NT2/D1 (cell line): ENCODE results near the gene ABCC8.

Experiments
- DNase-seq: peaks from one replicate; pipeline ENCODE4 v3.0.0-alpha.2; 2011; ENCODE audit warnings: low read depth, low spot score
- H3K27me3 ChIP-seq: 2 replicates; pipeline ENCODE4 v1.6.0; 2011; ENCODE audit warnings: mild to moderate bottlenecking; ENCODE audit not compliant: insufficient read length, insufficient read depth
- H3K36me3 ChIP-seq: 2 replicates; pipeline ENCODE4 v1.6.1; 2011; ENCODE audit warnings: mild to moderate bottlenecking, low read length, mixed read lengths; ENCODE audit not compliant: insufficient read depth, insufficient read length
- H3K4me1 ChIP-seq: 2 replicates; pipeline ENCODE4 v1.5.1; 2011; ENCODE audit not compliant: insufficient read depth, insufficient read length
- H3K4me3 ChIP-seq: 2 replicates; pipeline ENCODE4 v1.5.1; 2011; ENCODE audit warnings: low read depth; ENCODE audit not compliant: insufficient read length
- H3K9ac ChIP-seq: 2 replicates; pipeline ENCODE4 v1.6.0; 2011; ENCODE audit warnings: low read depth; ENCODE audit not compliant: insufficient read length
- H3K9me3 ChIP-seq: 2 replicates; pipeline ENCODE4 v1.5.1; 2011; ENCODE audit warnings: mild to moderate bottlenecking, low read length; ENCODE audit not compliant: insufficient read depth
- SUZ12 ChIP-seq: IDR thresholded peaks from 2 replicates; pipeline ENCODE4 v1.6.1; 2011; ENCODE audit not compliant: insufficient read length, insufficient read depth; ENCODE audit errors: extremely low read depth
- YY1 ChIP-seq: IDR thresholded peaks from 2 replicates; pipeline ENCODE4 v1.6.1; 2011; ENCODE audit not compliant: insufficient read length, insufficient read depth
- ZNF274 ChIP-seq: IDR thresholded peaks from 2 replicates; pipeline ENCODE4 v1.6.1; 2011; ENCODE audit warnings: mild to moderate bottlenecking, low read depth, low read length

The ABCC8 gene

DNA sequence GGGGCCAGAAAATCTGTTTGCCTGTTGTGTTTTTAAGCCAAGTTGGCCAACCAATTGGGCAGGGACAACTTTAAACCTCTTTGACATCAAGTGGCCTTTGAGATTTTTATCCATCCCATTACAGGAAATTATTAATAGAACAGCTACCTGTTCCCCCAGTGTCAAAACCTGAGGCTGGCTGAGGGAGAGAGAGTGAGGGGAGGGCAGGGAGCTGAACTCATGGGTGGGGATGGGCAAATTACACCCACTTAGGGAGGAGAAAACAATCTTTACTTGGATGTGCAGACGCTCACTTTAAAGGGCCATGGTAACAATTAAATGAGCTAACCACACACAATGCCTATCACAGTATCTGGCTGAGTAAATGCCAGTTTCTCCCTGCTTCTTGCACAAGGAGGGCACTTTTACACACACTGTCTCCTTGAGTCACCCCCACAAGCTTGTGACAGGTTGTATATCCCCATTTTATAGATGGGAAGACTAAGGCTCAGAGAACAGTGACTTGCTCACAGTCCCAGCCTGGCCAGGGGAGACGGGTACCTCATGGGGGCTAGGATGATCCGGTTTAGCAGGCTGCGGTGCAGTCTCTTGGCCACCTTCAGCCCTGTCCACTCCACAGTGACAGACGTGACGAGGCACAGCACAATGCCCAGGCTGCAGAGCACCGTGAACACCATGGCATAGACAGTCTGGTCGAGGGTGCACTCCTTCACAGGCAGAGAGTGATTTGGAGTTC, 70.4 kb downstream of the ABCC8 start:
- Histone ChIP-seq H3K36me3 (no peaks in the 10 kb centered on the region), H3K27me3 (no peaks in the 10 kb centered on the region), H3K9ac (no peak overlapping the region), H3K4me3 (no peak overlapping the region), H3K9me3 (no peaks in the 10 kb centered on the region), H3K4me1 (peaks cover 2% of the 10 kb centered on the region)
- no peak for TF ChIP-seq YY1
- no peak for TF ChIP-seq ZNF274
- TF ChIP-seq SUZ12: no peak
- DNase-seq: no peak

DNA sequence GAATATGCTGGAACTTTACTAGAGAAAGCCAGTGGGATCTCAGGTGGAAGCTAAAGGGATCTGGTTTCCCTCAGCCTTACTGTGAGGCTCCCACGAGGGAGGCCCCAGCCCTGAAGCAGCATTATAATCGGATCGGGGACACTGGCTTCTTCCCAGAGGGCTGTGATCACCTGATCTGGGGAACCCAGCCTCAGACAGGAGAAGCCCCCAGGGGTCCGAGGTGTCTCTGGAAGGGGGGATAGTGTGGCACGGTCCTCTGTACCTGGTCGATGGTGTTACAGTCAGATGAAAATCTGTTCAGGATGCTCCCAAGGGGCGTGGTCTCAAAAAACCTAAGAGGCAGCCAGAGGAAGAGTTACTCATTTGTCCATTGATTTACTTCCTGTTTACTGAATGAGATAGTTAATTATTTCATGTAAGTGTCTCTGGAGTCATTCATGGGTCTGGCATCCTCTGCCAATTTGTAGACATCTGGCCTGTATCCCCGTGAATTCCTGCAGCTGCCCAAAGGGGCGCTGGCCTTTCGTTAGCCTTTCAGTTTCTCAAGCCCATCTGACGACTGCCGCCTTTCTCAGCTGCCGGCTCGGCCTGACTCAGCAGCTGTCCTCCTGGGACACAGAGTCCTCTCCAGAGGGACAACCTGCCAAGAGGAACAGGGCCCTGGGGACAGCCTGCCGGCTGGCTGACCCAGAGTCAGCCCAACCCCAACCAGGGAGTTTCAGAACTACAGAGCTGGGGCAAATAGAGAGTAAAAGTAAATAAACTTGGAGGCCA, 71.2 kb downstream of the ABCC8 start:
- no peak for DNase-seq
- no peak overlapping the region for H3K9ac ChIP-seq
- no peaks in the 10 kb centered on the region for H3K4me1 ChIP-seq
- no peaks in the 10 kb centered on the region for H3K27me3 ChIP-seq
- no peaks in the 10 kb centered on the region for H3K9me3 ChIP-seq
- no peak overlapping the region for H3K4me3 ChIP-seq
- TF ChIP-seq ZNF274 (no peak), SUZ12 (no peak), YY1 (no peak)
- no peaks in the 10 kb centered on the region for H3K36me3 ChIP-seq

GRCh38 chr11:17403980-17404759, 72.5 kb downstream of the ABCC8 start:
- no peak for DNase-seq

GRCh38 chr11:17402486-17402885, 74.2 kb downstream of the ABCC8 start:
- no peak overlapping the region for H3K4me3 ChIP-seq
- H3K36me3 ChIP-seq: no peaks in the 10 kb centered on the region
- no peaks in the 10 kb centered on the region for H3K27me3 ChIP-seq
- no peak overlapping the region for H3K9ac ChIP-seq
- H3K4me1 ChIP-seq: no peaks in the 10 kb centered on the region
- H3K9me3 ChIP-seq: no peaks in the 10 kb centered on the region
- no peak for DNase-seq
- TF ChIP-seq SUZ12 (no peak), ZNF274 (no peak), YY1 (no peak)

More at GRCh38 chr11:17403980-17404759, 72.5 kb downstream of the ABCC8 start:
- Histone ChIP-seq H3K4me3 (no peak overlapping the region), H3K9me3 (no peaks in the 10 kb centered on the region), H3K27me3 (no peaks in the 10 kb centered on the region), H3K36me3 (no peaks in the 10 kb centered on the region), H3K4me1 (no peaks in the 10 kb centered on the region), H3K9ac (no peak overlapping the region)
- TF ChIP-seq ZNF274: no peak
- no peak for TF ChIP-seq YY1
- TF ChIP-seq SUZ12: no peak

GRCh38 chr11:17401841-17402240, 74.8 kb downstream of the ABCC8 start:
- no peak for DNase-seq
- H3K9ac ChIP-seq: no peak overlapping the region
- no peak overlapping the region for H3K4me3 ChIP-seq
- H3K27me3 ChIP-seq: no peaks in the 10 kb centered on the region
- no peaks in the 10 kb centered on the region for H3K9me3 ChIP-seq
- TF ChIP-seq YY1 (no peak), ZNF274 (no peak), SUZ12 (no peak)
- no peaks in the 10 kb centered on the region for H3K36me3 ChIP-seq
- H3K4me1 ChIP-seq: no peaks in the 10 kb centered on the region

- no peak for DNase-seq
- Histone ChIP-seq H3K9me3 (no peaks in the 10 kb centered on the region), H3K4me1 (no peaks in the 10 kb centered on the region), H3K9ac (no peak overlapping the region), H3K4me3 (no peak overlapping the region), H3K36me3 (no peaks in the 10 kb centered on the region), H3K27me3 (no peaks in the 10 kb centered on the region)
- no peak for TF ChIP-seq YY1
- TF ChIP-seq ZNF274: no peak
- TF ChIP-seq SUZ12: no peak
Measured at GRCh38 chr11:17401316-17401715, 75.3 kb downstream of the ABCC8 start.
